ENCODE results near the gene FERMT3.
A peak's percentile ranks its signal among the peaks of the same experiment; 100 is the strongest.

Gene FERMT3

DNA sequence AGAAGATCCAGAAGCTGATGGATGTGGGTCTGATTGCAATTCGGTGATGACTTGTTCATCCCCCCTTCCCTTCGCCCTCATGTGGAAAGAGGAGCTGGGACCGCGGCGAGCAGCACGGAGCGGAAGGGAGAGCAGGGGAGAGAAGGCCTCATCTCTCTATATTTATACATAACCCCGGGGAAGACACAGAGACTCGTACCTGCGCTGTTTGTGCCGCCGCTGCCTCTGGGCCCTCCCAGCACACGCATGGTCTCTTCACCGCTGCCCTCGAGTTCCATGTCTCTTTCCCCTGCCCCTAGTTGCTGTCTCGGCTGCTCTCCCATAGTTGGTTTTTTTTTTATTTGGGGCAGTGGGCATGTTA lies 2.5 kb upstream of the FERMT3 start:
- H3K4me1 Mint-ChIP-seq, result peaks cover 24% of the 10 kb centered on the region

GRCh38 chr11:64204464-64204989 lies 2.0 kb upstream of the FERMT3 start:
- TF ChIP-seq CTCF (IDR thresholded peaks at IDR 0.05; ENCODE audit: unreplicated experiment in 3 of 3), result peak; percentile 57 to 63 (median 57)
- H3K36me3 Mint-ChIP-seq (ENCODE audit: low read depth), result peaks cover 45% of the 10 kb centered on the region
- H3K27me3 Mint-ChIP-seq (ENCODE audit: low read depth), result no peaks in the 10 kb centered on the region
- H3K27ac Mint-ChIP-seq, result peak overlapping the region; percentile 83 to 87 (median 84)
- peaks cover 24% of the 10 kb centered on the region for H3K4me1 Mint-ChIP-seq
- peak overlapping the region in 1 of 3 experiments; percentile 24 for H3K4me3 Mint-ChIP-seq
- no peaks in the 10 kb centered on the region for H3K9me3 Mint-ChIP-seq

More for the DNA sequence above, 2.5 kb upstream of the FERMT3 start:
- no peak for TF ChIP-seq CTCF (IDR thresholded peaks at IDR 0.05; ENCODE audit: unreplicated experiment in 3 of 3)
- peaks cover 45% of the 10 kb centered on the region for H3K36me3 Mint-ChIP-seq (ENCODE audit: low read depth)
- no peak overlapping the region for H3K4me3 Mint-ChIP-seq
- no peaks in the 10 kb centered on the region for H3K9me3 Mint-ChIP-seq
- H3K27me3 Mint-ChIP-seq (ENCODE audit: low read depth), result no peaks in the 10 kb centered on the region
- peak overlapping the region; percentile 83 to 87 (median 84) for H3K27ac Mint-ChIP-seq

DNA sequence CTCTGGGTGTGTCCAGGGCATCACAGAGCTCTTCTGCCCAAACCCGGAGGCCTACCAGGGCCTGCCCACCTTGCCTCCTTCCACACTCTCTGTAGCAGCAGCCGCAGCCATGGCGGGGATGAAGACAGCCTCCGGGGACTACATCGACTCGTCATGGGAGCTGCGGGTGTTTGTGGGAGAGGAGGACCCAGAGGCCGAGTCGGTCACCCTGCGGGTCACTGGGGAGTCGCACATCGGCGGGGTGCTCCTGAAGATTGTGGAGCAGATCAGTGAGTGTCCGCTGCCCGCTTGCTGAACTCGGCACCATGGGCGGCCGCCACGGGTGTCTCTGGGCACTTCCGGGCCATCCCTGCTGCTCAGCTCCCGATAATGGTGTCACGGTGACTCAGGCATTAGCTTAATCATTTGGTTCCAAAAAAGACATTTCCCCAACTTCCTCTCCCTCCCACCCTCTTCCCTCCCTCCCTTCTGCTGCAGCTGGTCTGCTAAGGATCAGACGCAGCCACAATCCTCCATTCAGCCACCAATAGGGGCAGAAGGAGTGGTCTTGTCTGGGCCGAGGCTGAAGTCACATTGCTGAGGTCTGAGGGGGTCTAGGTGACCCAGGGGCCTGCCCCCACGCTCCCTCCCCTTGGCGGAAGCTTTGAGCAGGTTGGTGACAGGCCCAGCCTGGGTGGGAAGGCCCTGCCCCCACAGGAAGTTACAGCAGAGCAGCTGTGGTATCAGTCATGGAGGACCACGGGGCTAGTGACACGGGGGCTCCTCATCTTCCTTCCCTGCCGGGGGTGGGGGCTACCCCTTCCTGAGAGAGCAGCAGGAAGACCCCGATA lies 950 bp downstream of the FERMT3 start:
- Mint-ChIP-seq H3K27ac (peak overlapping the region; percentile 84 to 92 (median 88)), H3K36me3 (ENCODE audit: low read depth) (peaks cover 23% of the 10 kb centered on the region), H3K9me3 (no peaks in the 10 kb centered on the region), H3K4me1 (peaks cover 24% of the 10 kb centered on the region), H3K27me3 (ENCODE audit: low read depth) (no peaks in the 10 kb centered on the region), H3K4me3 (peak overlapping the region in 1 of 3 experiments; percentile 35)
- no peak for TF ChIP-seq CTCF (IDR thresholded peaks at IDR 0.05; ENCODE audit: unreplicated experiment in 3 of 3)

- Mint-ChIP-seq H3K27ac (peak overlapping the region in 2 of 3 experiments; percentile 84 to 88), H3K36me3 (ENCODE audit: low read depth) (peaks cover 15% of the 10 kb centered on the region), H3K4me1 (peaks cover 22% of the 10 kb centered on the region), H3K9me3 (no peaks in the 10 kb centered on the region), H3K27me3 (ENCODE audit: low read depth) (no peaks in the 10 kb centered on the region), H3K4me3 (no peak overlapping the region)
- TF ChIP-seq CTCF (IDR thresholded peaks at IDR 0.05; ENCODE audit: unreplicated experiment in 3 of 3), result no peak
Observed at GRCh38 chr11:64208086-64208795, 1.7 kb downstream of the FERMT3 start.

- no peak overlapping the region for H3K4me3 Mint-ChIP-seq
- H3K36me3 Mint-ChIP-seq (ENCODE audit: low read depth), result peaks cover 9% of the 10 kb centered on the region
Observed at GRCh38 chr11:64208796-64209562, 2.5 kb downstream of the FERMT3 start.

More at GRCh38 chr11:64208796-64209562, 2.5 kb downstream of the FERMT3 start:
- Mint-ChIP-seq H3K27ac (peak overlapping the region in 2 of 3 experiments; percentile 39 to 57), H3K9me3 (no peaks in the 10 kb centered on the region), H3K4me1 (peaks cover 15% of the 10 kb centered on the region), H3K27me3 (ENCODE audit: low read depth) (no peaks in the 10 kb centered on the region)
- no peak for TF ChIP-seq CTCF (IDR thresholded peaks at IDR 0.05; ENCODE audit: unreplicated experiment in 3 of 3)

All from nephron (organoid).